Fibroblast of mammary gland (primary cell): ENCODE measurements around the gene HSP90AB1.
A peak's percentile ranks its signal among the peaks of the same experiment; 100 is the strongest.

ENCODE experiments used
- DNase-seq: peaks from one replicate; pipeline ENCODE4 v3.0.0-alpha.2; 2010; ENCODE audit warnings: low read depth
- H3K4me3 ChIP-seq: 2 replicates; pipeline ENCODE4 v1.5.1; 2011; ENCODE audit warnings: low read depth, mild to moderate bottlenecking, low read length, moderate library complexity; ENCODE audit not compliant: control insufficient read depth
- TF ChIP-seq, protein P1 (sequence below): conservative IDR thresholded peaks from 2 replicates; pipeline ENCODE4 v1.5.1; 2011; ENCODE audit warnings: low read depth, low read length, inconsistent platforms; ENCODE audit not compliant: control insufficient read depth, insufficient read depth

Gene HSP90AB1

DNA sequence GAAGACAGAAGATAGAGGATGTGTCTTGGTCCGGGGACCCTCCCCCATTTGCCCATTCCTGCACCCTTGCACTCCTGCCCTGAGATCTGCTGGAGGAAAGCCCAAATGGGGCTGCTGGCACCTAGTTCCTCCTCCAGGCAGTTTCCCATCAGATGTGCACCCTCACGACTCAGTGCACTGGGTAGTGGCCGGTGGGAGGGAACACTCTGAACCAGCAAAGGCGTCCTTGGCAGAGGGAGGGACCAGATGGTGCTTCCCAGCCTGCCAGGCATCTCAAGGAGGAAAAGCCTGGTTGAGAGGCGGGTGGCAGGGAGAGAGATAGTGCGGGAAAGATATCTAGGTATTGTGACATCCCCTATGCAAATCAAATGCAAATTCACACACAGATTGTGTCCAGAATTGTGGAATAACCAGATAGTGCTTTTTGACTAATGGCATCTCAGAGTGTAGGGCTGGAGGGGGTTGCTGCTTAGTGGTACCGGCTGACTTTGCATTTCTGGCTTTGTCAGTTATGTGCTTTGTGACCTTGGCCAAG, 42.9 kb downstream of the HSP90AB1 start:
- DNase-seq, result no peak
- TF ChIP-seq, protein P1, sequence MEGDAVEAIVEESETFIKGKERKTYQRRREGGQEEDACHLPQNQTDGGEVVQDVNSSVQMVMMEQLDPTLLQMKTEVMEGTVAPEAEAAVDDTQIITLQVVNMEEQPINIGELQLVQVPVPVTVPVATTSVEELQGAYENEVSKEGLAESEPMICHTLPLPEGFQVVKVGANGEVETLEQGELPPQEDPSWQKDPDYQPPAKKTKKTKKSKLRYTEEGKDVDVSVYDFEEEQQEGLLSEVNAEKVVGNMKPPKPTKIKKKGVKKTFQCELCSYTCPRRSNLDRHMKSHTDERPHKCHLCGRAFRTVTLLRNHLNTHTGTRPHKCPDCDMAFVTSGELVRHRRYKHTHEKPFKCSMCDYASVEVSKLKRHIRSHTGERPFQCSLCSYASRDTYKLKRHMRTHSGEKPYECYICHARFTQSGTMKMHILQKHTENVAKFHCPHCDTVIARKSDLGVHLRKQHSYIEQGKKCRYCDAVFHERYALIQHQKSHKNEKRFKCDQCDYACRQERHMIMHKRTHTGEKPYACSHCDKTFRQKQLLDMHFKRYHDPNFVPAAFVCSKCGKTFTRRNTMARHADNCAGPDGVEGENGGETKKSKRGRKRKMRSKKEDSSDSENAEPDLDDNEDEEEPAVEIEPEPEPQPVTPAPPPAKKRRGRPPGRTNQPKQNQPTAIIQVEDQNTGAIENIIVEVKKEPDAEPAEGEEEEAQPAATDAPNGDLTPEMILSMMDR, result no peak
- no peak overlapping the region for H3K4me3 ChIP-seq

DNA sequence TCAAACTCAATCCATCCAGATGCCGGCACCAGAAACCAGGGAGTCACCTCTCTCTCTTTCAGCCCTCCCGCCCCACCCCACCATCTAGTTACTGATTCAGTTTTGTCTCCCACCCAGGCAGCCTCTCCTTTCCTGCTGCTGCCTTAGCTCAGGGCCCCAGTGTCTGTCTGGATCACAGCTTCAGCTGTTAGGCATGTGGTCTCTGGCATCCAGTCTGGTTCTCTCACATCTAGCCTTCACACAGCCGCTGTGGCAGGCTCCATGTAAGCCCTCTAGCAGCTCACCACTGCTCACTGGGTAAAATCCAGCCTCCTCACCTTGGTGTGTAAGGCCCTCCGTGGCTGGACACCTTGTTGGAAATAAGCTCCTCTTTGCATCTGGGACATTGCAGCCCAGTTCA, 44.9 kb downstream of the HSP90AB1 start:
- TF ChIP-seq, protein P1, result no peak
- no peak overlapping the region for H3K4me3 ChIP-seq
- no peak for DNase-seq

DNA sequence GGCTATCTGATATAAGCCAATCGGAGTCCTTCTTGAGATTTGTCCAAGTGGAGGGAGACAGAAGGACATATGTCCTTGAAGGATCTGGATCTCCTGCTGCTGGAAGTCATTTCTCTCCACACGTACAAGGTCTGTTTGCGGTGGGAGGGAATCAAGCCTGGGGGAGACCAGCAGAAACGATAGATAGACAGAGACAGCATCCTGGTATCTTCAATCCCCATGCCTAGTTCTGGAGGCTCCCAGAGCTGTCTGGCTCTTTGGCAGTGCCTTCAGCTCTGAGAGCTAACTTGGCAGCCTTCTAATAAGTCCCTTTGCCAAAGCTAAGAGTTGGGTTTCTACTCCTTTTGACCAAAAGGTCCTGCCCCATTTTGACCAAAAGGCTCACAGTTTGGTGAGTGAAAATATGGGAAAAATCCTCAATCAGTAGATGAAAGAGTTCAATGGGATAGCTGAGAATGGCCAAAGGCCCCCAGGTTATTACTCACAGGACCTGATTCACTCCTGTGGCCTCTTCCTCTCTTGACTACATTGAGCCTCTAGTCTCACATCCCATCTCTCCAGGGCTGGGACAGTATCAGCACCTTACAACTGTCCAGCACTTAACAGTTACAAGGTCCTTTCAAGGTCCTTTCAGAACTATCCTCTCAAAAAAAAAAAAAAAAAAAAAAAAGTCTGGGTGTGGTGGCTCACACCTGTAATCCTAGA, 45.9 kb downstream of the HSP90AB1 start:
- DNase-seq, result no peak
- no peak overlapping the region for H3K4me3 ChIP-seq
- TF ChIP-seq, protein P1, result no peak

DNA sequence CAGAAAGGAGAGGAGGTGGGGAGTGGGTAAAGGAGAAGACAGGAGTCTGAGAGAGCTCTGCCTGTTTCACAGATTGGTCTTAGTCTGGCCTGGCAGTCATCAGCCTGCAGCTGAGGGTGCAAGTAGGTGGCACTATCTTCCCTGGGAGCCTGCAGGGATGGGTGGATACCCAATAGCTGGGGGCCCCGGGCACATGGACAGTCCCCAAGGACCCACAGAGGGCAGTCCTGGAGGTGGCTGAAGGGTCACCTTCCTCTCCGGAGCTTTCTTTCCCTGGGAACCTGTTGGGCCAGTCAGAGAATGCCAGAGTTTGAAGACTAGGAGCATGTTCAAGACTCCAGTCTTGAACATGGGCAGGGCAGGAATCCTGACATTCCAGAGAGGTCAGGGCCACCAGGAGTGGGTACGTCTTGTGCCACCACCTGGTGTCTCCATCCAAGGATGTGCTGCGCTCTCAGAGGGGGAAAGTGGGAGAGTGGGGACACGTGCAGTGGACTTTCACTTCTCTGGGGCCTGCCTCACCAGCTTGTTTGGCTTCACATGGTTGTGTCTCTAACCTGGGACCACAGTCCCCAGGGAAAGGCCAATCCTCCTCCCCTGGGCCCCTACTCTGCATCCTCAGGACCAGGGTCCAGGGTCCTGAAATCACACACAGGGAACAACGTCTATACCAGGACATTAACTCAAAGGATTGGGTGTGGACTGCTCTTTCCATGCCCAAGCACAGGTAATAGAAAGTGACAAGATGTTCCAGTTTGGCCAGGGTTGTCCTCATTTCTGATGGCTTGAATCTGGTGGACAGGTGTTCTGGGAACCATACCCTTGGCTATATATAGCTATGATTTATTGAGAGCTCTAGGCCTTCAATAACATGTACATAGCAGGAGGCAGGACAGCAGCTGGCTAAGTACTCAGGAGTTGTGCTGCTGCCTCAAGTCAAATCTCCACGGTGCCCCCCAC, 48.2 kb downstream of the HSP90AB1 start:
- H3K4me3 ChIP-seq, result no peak overlapping the region
- TF ChIP-seq, protein P1, result no peak
- no peak for DNase-seq

DNA sequence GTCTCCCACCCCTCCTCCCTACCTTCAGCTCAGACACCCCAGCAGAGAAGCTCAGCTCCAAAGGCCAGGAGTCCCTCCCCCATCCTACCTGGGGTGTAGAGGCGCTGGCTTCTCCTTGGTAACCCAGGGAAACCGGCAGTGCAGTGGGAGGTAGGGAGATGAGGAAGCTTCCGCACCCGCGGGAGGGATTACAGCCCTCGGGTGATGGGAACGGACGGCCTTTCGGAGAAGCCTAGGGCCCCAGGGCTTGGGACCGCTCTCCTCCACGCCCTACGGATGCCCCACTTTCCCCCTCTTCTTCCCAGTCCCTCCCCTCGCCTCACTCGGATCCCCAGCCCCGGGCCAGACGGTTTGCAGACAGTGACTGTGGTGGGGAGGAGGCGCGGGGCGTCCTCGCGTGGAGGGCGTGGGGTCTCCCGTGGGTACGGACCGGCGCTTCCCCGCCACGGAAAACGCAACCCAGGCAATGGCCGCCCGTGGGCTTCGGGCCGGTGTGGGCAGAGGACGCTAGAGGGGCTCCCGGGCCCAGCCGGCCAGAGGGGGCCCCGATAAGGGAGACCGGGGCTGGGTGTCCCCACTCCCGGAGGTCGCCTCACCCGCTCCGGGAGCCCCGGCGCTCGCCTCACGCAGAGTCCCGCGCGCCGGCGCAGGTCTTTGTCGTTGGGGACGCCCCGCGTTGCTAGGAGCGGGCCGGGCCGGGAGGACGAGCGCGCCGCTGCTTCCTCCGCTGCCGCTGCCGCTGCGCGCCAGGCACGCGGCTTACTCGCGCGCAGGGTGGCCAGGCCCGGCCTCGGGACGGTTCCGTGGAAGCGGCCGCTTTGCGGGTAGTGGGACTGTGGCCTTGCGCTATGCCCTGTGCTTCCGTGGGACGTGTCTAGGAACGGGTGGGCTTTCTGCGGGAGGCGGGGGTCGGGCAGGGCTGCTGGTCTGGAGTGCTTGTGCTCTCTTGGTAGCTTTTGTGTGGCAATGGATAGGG, 50.5 kb downstream of the HSP90AB1 start:
- no peak for DNase-seq
- TF ChIP-seq, protein P1, result no peak
- H3K4me3 ChIP-seq, result peak overlapping the region; percentile 13

DNA sequence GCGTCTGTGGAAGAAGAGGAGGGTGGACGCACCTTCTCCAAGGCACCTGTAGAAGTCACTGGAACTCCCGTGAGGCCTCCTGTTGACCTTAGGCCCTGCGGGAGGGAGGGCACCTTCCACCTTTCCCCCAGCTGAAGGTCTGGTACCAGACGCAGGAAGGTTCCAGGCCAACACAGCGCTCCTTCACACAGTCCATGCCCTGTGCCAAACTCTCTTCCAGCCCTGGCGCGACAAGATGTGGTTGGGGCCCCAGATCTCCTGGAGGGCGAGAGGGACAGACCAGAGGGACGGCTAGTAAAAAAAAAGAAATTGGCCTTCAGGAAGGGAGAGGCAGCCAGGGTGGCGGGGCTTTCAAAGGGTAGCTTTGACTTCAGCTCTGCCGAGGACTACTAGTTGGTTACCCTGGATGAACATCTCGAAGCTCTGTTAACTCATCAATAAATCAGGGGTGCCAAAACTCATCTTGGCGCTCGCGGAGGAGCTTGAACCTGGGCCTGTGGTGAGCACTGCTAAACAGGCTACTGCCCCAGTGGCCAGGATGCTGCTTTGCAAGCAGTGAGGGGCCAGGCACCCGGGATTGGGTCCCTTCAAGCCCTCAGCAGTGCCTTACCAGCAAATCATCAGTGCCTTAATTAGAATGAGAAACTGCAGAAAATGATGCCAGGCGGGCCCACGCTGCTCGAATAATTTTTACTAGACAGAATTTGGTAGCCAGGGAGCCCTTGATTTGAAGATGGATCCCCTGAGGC, 51.3 kb downstream of the HSP90AB1 start:
- no peak overlapping the region for H3K4me3 ChIP-seq
- TF ChIP-seq, protein P1, result no peak
- DNase-seq, result no peak
